Measurements from ENCODE around the gene PCDHGA8.

PCDHGA8 gene

DNA sequence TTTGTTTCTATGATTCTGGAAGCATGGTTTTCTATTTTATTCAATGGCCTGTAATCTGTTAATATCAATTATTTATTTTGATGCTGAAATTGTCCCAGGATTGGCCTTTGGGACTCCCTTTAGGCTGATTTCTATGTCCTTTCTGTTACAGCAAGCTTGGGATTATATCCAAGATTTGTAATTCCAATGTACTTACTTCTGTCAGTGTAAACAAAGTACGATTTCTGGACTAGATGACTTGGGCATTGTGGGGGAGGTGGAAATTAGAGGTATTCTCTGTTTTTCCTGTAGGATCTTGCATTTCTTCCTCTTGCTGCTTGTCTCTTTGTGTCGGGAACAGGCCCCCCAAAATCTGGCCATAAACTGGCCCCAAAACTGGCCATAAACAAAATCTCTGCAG is 41.6 kb downstream of the PCDHGA8 start:
- no peak for DNase-seq

- DNase-seq: no peak
Measured at GRCh38 chr5:141437221-141437620, 44.8 kb downstream of the PCDHGA8 start.

DNA sequence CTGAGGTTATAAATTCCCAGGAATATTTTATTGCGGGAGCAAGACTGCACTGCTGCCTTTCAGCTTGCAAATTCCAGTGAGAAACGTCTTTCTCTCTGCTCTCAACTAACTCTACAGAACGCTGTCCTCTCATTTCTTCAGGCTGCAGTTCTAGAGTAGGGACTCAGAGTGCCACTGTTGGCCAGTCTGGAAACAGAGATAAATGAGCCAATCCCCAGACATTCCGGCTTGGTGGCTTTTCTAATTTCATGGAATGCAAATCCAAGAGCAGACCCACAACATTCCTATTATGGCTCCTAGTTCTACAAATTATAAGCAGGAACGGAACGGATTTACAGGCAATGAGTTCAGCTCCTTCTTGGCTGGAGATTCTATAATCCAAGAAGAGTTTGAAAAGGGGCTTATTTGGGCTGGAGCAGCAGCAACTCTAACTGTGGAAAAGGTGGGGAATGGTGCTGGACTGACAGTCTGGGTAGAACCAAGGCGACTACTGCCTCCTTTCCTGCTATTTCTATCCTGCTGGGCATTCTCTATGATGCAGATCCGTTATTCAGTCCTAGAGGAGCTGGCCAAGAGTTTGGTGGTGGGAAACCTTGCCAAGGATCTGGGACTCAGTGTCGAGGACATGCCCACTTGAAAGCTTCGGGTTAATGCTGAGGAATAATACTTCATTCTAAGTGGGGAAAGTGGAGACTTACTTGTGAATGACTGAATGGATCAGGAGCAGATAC is 47.1 kb downstream of the PCDHGA8 start:
- DNase-seq: no peak

- no peak for DNase-seq
Measured at GRCh38 chr5:141440341-141440740, 47.9 kb downstream of the PCDHGA8 start.

- DNase-seq: no peak
Measured at GRCh38 chr5:141441571-141442170, 49.2 kb downstream of the PCDHGA8 start.

Measured in NCI-H2171 (cell line).